GM12874 (cell line): ENCODE data around the gene PTPN22.

Experiments
- TF ChIP-seq, protein P1 (sequence below): IDR thresholded peaks from 2 replicates; pipeline ENCODE4 v1.5.1; 2011; ENCODE audit warnings: low read depth, mild to moderate bottlenecking, control low read depth, low read length, moderate library complexity; ENCODE audit not compliant: insufficient read depth

PTPN22 gene

DNA sequence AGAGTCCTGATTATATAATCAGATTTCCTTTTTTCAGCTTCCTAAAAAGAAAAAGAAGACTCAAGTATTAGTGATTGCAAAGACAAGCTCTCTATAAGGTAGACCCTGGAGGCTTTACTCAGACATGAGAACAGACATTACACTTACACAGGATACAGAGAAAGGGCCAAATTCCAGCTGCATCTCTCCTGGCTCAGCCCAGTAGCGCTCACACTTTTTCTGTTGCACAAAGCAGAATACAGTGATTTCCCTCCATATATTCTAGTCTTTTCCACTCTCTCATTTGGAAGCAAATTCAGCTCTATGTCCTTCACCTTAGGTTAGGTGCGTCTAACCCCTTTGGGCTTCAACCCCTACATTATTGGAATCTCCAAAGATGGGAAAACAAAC lies 15.1 kb downstream of the PTPN22 start:
- TF ChIP-seq, protein P1, sequence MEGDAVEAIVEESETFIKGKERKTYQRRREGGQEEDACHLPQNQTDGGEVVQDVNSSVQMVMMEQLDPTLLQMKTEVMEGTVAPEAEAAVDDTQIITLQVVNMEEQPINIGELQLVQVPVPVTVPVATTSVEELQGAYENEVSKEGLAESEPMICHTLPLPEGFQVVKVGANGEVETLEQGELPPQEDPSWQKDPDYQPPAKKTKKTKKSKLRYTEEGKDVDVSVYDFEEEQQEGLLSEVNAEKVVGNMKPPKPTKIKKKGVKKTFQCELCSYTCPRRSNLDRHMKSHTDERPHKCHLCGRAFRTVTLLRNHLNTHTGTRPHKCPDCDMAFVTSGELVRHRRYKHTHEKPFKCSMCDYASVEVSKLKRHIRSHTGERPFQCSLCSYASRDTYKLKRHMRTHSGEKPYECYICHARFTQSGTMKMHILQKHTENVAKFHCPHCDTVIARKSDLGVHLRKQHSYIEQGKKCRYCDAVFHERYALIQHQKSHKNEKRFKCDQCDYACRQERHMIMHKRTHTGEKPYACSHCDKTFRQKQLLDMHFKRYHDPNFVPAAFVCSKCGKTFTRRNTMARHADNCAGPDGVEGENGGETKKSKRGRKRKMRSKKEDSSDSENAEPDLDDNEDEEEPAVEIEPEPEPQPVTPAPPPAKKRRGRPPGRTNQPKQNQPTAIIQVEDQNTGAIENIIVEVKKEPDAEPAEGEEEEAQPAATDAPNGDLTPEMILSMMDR = no peak

DNA sequence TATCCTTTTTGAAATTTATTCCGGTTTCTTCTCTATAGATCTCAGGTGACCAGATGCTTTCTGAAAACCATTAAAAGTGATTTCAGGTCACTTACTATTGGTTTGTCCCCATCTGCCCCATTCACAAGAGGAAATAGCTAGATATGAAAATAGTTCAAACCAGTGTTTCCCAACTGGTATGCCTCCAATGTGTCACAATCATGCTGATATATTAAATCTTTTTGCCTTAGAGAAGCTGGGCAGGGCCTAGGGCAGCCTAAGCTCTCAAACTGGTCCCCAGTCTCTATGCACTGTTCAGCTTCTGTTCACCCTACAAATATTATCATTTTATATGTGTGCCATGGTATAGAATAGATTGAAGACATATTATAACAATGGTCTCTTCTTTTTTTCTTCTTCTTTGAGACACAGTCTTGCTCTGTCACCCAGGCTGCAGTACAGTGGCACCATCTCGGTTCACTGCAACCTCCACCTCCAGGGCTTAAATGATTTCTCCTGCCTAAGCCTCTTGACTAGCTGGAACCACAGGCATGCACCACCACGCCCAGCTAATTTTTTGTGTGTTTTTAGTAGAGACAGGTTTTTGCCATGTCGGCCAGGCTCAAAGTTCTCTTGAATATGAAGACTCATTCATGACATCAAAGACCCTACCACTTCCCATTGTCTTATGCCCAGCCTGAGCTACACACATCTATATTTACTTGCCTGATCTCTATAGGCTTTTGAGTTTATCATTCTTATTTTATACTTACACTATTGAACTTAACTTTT lies 15.7 kb downstream of the PTPN22 start:
- TF ChIP-seq, protein P1 = no peak

DNA sequence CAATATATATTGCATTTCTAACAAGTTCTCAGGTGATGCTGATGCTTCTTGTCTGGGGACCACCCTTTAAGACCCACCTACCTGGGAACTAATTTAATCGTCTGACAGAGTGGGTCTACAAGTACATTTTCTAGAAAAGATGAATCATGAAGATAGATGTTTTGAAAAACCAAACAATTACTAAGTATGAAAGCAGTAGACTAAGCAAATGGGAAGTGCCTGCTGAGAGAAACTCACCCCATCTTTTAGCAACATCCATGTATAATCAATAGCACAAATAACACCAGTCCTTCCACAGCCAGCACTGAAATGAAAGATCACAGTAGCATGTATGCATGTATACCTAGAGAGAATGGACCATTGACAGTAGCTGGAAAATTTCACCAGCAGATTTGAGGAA lies 17.3 kb downstream of the PTPN22 start:
- TF ChIP-seq, protein P1 = no peak

DNA sequence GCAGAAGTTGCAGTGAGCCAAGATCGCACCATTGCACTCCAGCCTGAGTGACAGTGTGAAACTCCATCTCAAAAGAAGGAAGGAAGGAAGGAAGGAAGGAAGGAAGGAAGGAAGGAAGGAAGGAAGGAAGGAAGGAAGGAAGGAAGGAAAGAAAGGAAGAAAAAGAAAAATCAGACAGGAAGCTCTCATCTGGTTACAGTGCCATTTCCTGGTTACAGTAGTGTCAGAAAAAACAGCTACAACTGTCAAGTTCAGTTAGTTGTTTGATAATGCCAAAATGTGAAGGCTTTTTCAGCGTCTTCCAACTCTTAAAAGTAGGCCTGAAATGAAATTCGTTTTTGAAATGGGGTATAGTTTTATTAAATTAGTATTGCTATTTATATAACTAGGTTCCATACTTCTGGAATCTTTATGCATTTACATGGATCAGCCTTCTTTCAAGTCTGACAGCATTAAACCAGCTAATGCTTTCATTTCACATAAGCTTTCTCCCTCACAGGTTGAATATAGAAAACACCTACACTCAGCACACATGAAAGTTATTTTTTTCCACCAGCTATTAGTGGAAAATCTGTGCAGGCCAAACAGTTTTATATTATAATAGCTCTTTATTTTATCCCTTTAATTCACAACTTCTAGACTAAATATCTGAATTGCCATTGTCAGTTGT lies 21.2 kb downstream of the PTPN22 start:
- TF ChIP-seq, protein P1 = no peak

DNA sequence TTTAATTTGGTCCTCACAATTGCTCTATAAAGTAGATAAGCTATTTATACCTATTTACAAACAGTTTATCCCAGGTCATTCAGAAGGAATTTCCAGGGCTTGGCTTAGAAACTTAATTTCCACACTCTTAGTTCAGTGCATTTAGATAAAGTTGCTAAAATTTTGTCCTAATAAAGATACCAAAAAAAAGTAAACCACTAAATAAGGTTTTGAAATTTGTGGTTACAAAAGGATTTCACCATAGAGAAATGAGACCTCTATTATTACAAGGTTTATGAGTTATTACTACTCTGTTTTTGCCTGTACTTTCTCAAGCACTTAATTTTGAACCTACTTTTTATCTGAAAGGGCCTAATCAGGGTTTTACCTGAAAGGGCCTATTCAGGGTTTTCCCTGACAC lies 22.4 kb downstream of the PTPN22 start:
- TF ChIP-seq, protein P1 = no peak

DNA sequence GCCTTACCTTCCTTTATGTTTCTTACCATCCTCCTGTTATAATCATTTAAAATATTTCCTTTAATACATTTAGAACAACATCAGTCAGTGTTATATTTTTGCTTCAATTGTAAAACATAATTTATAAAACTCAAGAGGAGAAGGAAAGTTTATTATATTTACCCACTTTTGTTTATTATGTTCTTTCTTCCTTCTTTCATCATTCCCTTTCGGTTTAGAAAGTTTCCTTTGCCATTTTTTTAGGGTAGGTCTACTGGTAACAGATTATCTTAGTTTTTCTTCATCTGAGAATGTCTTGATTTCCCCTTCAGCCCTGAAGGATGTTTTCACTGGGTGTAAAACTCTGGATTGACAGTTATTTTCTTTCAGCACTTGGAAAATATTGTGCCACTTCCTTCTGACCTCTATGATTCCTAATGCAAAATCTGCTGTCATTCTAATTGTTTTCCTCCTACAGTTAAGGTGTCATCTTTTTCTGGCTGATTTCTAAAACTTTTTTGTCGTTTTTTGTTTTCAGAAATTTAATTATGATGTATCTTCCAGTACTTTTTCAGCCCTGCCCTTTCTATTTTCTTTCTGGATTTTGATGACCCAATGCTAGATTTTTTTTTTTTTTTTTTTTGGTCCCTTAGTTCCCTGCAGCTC lies 25.0 kb downstream of the PTPN22 start:
- TF ChIP-seq, protein P1 = no peak

DNA sequence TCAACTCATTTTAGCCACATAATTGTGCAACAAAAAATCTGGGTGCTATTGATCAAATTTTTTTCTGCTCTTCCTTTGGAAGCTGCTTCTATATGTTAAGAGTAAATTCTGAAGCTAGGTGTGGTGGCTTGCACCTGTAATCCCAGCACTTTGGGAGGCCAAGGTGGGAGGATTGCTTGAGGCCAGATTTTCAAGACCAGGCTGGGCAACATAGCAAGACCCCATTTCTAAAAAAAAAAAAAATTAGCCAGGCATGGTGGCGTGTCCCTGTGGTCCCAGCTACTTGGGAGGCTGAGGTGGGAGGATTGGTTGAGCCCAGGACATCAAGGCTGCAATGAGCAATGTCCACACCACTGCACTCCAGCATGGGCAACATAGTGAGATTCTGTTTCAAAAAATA lies 35.0 kb downstream of the PTPN22 start:
- TF ChIP-seq, protein P1 = no peak
